HEK293 (cell line): ENCODE measurements around the gene CC2D1A.
A peak's percentile ranks its signal among the peaks of the same experiment; 100 is the strongest.

Experiments
- CTCF ChIA-PET: fragments of 350-600 bp; formaldehyde crosslinking; extraction: SDS; loops from one replicate; lab custom pipeline; 2021; ENCODE audit warnings: antibody characterized with exemption; lab: Yijun Ruan, JAX
- POLR2A ChIA-PET: fragments of 300-600 bp; formaldehyde crosslinking; extraction: SDS; loops from one replicate; lab custom pipeline; 2020; ENCODE audit warnings: antibody characterized with exemption, inconsistent platforms; lab: Yijun Ruan, JAX
- H3K27ac ChIP-seq: fragments of 200-500 bp; sonication (Bioruptor generic); 2 replicates; pipeline ENCODE4 v1.5.1; 2014; ENCODE audit warnings: low read depth, low read length, control low read depth, inconsistent platforms; ENCODE audit errors: extremely low read depth
- H3K36me3 ChIP-seq, 2 experiments: fragments of 200-500 bp in 1 of 2; sonication (Bioruptor generic) in 1 of 2; 1 replicate in 1 of 2; 2 replicates in 1 of 2; pipeline ENCODE4 v1.5.1; 2014 to 2017; ENCODE audit warnings: inconsistent platforms in 2 of 2, low read length in 2 of 2; ENCODE audit not compliant: control insufficient read depth in 2 of 2, insufficient read depth in 1 of 2
- H3K4me1 ChIP-seq: fragments of 200-500 bp; sonication (Bioruptor generic); 2 replicates; pipeline ENCODE4 v1.5.1; 2014; ENCODE audit warnings: mild to moderate bottlenecking, low read length, inconsistent platforms; ENCODE audit not compliant: control insufficient read depth, insufficient read depth
- H3K4me3 ChIP-seq: 2 replicates; pipeline ENCODE4 v1.5.1; 2011; ENCODE audit warnings: low read depth, mild to moderate bottlenecking, control low read depth, low read length, moderate library complexity
- H3K9me3 ChIP-seq: fragments of 200-500 bp; sonication (Bioruptor generic); 2 replicates; pipeline ENCODE4 v1.5.1; 2014; ENCODE audit warnings: low read depth, low read length, inconsistent platforms; ENCODE audit not compliant: control insufficient read depth, insufficient read depth
- GFI1B ChIP-seq: fragments of 450-650 bp; formaldehyde crosslinking; IDR thresholded peaks from 2 replicates; pipeline ENCODE4 v1.5.1; 2016; ENCODE audit warnings: missing biosample characterization, missing genetic modification characterization
- HIC1 ChIP-seq: fragments of 450-650 bp; formaldehyde crosslinking; IDR thresholded peaks from 2 replicates; pipeline ENCODE4 v1.5.1; 2016; ENCODE audit warnings: missing biosample characterization, missing genetic modification characterization
- KLF16 ChIP-seq: fragments of 450-650 bp; formaldehyde crosslinking; IDR thresholded peaks from 2 replicates; pipeline ENCODE4 v1.5.1; 2017; ENCODE audit warnings: missing biosample characterization, missing genetic modification characterization
- TCF7L2 ChIP-seq: IDR thresholded peaks from 2 replicates; pipeline ENCODE4 v1.6.1; 2011; ENCODE audit warnings: low read depth, mild to moderate bottlenecking, inconsistent platforms, low read length, moderate library complexity, borderline replicate concordance
- ZBTB17 ChIP-seq: fragments of 450-650 bp; formaldehyde crosslinking; IDR thresholded peaks from 2 replicates; pipeline ENCODE4 v1.5.1; 2016; ENCODE audit warnings: missing biosample characterization, missing genetic modification characterization
- ZBTB26 ChIP-seq: fragments of 450-650 bp; formaldehyde crosslinking; optimal IDR thresholded peaks from 2 replicates; pipeline ENCODE3; 2016; ENCODE audit warnings: missing biosample characterization, mild to moderate bottlenecking, missing genetic modification characterization
- ZBTB7A ChIP-seq: fragments of 450-650 bp; formaldehyde crosslinking; IDR thresholded peaks from 2 replicates; pipeline ENCODE4 v1.5.1; 2016; ENCODE audit warnings: low read depth, missing biosample characterization, missing genetic modification characterization
- ZNF121 ChIP-seq: fragments of 450-650 bp; formaldehyde crosslinking; IDR thresholded peaks from 2 replicates; pipeline ENCODE4 v1.5.1; 2016; ENCODE audit warnings: missing biosample characterization, missing genetic modification characterization
- ZNF133 ChIP-seq: fragments of 450-650 bp; formaldehyde crosslinking; IDR thresholded peaks from 2 replicates; pipeline ENCODE4 v1.5.1; 2016; ENCODE audit warnings: missing biosample characterization, missing genetic modification characterization
- ZNF148 ChIP-seq: fragments of 450-650 bp; formaldehyde crosslinking; IDR thresholded peaks from 2 replicates; pipeline ENCODE4 v1.5.0; 2017; ENCODE audit warnings: missing biosample characterization, missing genetic modification characterization, borderline replicate concordance
- ZNF202 ChIP-seq: fragments of 450-650 bp; formaldehyde crosslinking; IDR thresholded peaks from 2 replicates; pipeline ENCODE4 v1.5.1; 2016; ENCODE audit warnings: missing biosample characterization, missing genetic modification characterization, borderline replicate concordance
- ZNF239 ChIP-seq: fragments of 450-650 bp; formaldehyde crosslinking; IDR thresholded peaks from 2 replicates; pipeline ENCODE4 v1.5.1; 2016; ENCODE audit warnings: missing biosample characterization, missing genetic modification characterization
- ZNF280D ChIP-seq: fragments of 450-650 bp; formaldehyde crosslinking; IDR thresholded peaks from 2 replicates; pipeline ENCODE4 v1.5.1; 2016; ENCODE audit warnings: missing biosample characterization, missing genetic modification characterization
- ZNF394 ChIP-seq: fragments of 450-650 bp; formaldehyde crosslinking; IDR thresholded peaks from 2 replicates; pipeline ENCODE4 v1.5.1; 2016; ENCODE audit warnings: missing biosample characterization, missing genetic modification characterization, mild to moderate bottlenecking, moderate library complexity, borderline replicate concordance
- ZNF521 ChIP-seq: fragments of 450-650 bp; formaldehyde crosslinking; IDR thresholded peaks from 2 replicates; pipeline ENCODE4 v1.5.1; 2017; ENCODE audit warnings: missing biosample characterization, mild to moderate bottlenecking, missing genetic modification characterization
- ZNF555 ChIP-seq: fragments of 450-650 bp; formaldehyde crosslinking; conservative IDR thresholded peaks from 2 replicates; pipeline ENCODE4 v1.5.1; 2017; ENCODE audit warnings: missing biosample characterization, mild to moderate bottlenecking, missing genetic modification characterization, inconsistent platforms
- ZNF580 ChIP-seq: fragments of 450-650 bp; formaldehyde crosslinking; IDR thresholded peaks from 2 replicates; pipeline ENCODE4 v1.5.1; 2016; ENCODE audit warnings: missing biosample characterization, missing genetic modification characterization
- ZNF585B ChIP-seq: fragments of 450-650 bp; formaldehyde crosslinking; IDR thresholded peaks from 2 replicates; pipeline ENCODE4 v1.5.1; 2016; ENCODE audit warnings: missing biosample characterization, missing genetic modification characterization
- ZNF596 ChIP-seq: fragments of 450-650 bp; IDR thresholded peaks from 2 replicates; pipeline ENCODE4 v1.5.0; 2018; ENCODE audit warnings: missing biosample characterization, mild to moderate bottlenecking, missing genetic modification characterization, moderate library complexity
- ZNF610 ChIP-seq: fragments of 450-650 bp; formaldehyde crosslinking; IDR thresholded peaks from 2 replicates; pipeline ENCODE4 v1.5.1; 2016; ENCODE audit warnings: missing biosample characterization, missing genetic modification characterization, borderline replicate concordance
- ZNF629 ChIP-seq: fragments of 450-650 bp; formaldehyde crosslinking; IDR thresholded peaks from 2 replicates; pipeline ENCODE4 v1.5.1; 2017; ENCODE audit warnings: missing biosample characterization, missing genetic modification characterization
- ZNF654 ChIP-seq: fragments of 450-650 bp; formaldehyde crosslinking; IDR thresholded peaks from 2 replicates; pipeline ENCODE4 v1.5.1; 2016; ENCODE audit warnings: low read depth, missing biosample characterization, missing genetic modification characterization
- ZNF704 ChIP-seq: fragments of 450-650 bp; formaldehyde crosslinking; IDR thresholded peaks from 2 replicates; pipeline ENCODE4 v1.5.1; 2016; ENCODE audit warnings: missing biosample characterization, missing genetic modification characterization
- ZSCAN23 ChIP-seq: fragments of 450-650 bp; formaldehyde crosslinking; IDR thresholded peaks from 2 replicates; pipeline ENCODE4 v1.5.1; 2016; ENCODE audit warnings: missing biosample characterization, missing genetic modification characterization
- ZXDB ChIP-seq: fragments of 450-650 bp; formaldehyde crosslinking; IDR thresholded peaks from 2 replicates; pipeline ENCODE4 v1.5.1; 2016; ENCODE audit warnings: missing biosample characterization, missing genetic modification characterization

Gene CC2D1A

GRCh38 chr19:13932911-13933393 is 27.0 kb downstream of the CC2D1A start:
- TF ChIP-seq ZNF654 (tag by site-specific recombination) (no peak), ZSCAN23 (tag by site-specific recombination) (no peak), ZXDB (tag by site-specific recombination) (no peak), ZNF202 (tag by site-specific recombination) (no peak), ZNF555 (no peak)
- Histone ChIP-seq H3K36me3 (peaks cover 0 to 23% of the 10 kb centered on the region in 2 experiments; a peak in 1 of 3 replicates), H3K27ac (no peak overlapping the region), H3K4me1 (no peaks in the 10 kb centered on the region), H3K4me3 (no peak overlapping the region), H3K9me3 (no peaks in the 10 kb centered on the region)
- POLR2A ChIA-PET: no interaction called here
- CTCF ChIA-PET: interaction anchor here (1.3 to 2.1 kb wide), 2 partner anchors 20 to 115 kb away, joined by 4 to 8 read pairs; no protein-coding TSS in a partner anchor

- H3K4me3 ChIP-seq: no peak overlapping the region
- H3K4me1 ChIP-seq: no peaks in the 10 kb centered on the region
- H3K9me3 ChIP-seq: no peaks in the 10 kb centered on the region
- CTCF ChIA-PET: interaction anchor here (1.4 to 2.1 kb wide), 2 partner anchors 19 to 108 kb away, joined by 6 to 8 read pairs; no protein-coding TSS in a partner anchor
- peaks cover 0 to 15% of the 10 kb centered on the region in 2 experiments; a peak in 1 of 3 replicates for H3K36me3 ChIP-seq
- no peak overlapping the region for H3K27ac ChIP-seq
- POLR2A ChIA-PET: interaction anchor here (0.6 kb wide), 1 partner anchor 24 kb away, joined by 5 read pairs; no protein-coding TSS in a partner anchor
- TF ChIP-seq KLF16: no peak
- TF ChIP-seq TCF7L2: no peak
- TF ChIP-seq ZNF394: no peak
- TF ChIP-seq ZBTB17 (tag by site-specific recombination): no peak
- no peak for TF ChIP-seq HIC1 (tag by site-specific recombination)
- TF ChIP-seq ZXDB (tag by site-specific recombination): no peak
- no peak for TF ChIP-seq ZNF133 (tag by site-specific recombination)
- TF ChIP-seq ZNF596 (tag by site-specific recombination): no peak
- TF ChIP-seq ZNF521 (tag by site-specific recombination): no peak
- TF ChIP-seq ZNF280D: no peak
- TF ChIP-seq ZNF629 (tag by site-specific recombination): no peak
- no peak for TF ChIP-seq ZNF610 (tag by site-specific recombination)
- no peak for TF ChIP-seq ZNF580 (tag by site-specific recombination)
- TF ChIP-seq ZNF121: no peak
- no peak for TF ChIP-seq ZBTB7A (tag by site-specific recombination)
- TF ChIP-seq ZNF585B (tag by site-specific recombination): no peak
- TF ChIP-seq ZNF704 (tag by site-specific recombination): no peak
- no peak for TF ChIP-seq GFI1B (tag by site-specific recombination)
- no peak for TF ChIP-seq ZNF239 (tag by site-specific recombination)
- peak; percentile 41 for TF ChIP-seq ZBTB26
- 0 out of 2 replicates have a peak, but pooled peaks have one; percentile 27 for TF ChIP-seq ZNF148 (tag by site-specific recombination)
These were observed 28.7 kb downstream of the CC2D1A start for GRCh38 chr19:13934785-13935109.
